PC-9 (cell line): ENCODE results near the gene DRD4. TPM values are rescaled to one million over a fixed set of nuclear protein-coding genes. Genes with fewer than 3 reads are reported as not detected.
A peak's percentile ranks its signal among the peaks of the same experiment; 100 is the strongest.

Experiments
- BruUV-seq: library from RNA; stranded (reverse); fragments of 400-500 nt; replicated peaks from 2 replicates; lab custom pipeline; 2021; lab: Mats Ljungman, UMichigan
- CTCF ChIA-PET: fragments of 300-600 bp; sonication (Branson Sonifier 250); formaldehyde crosslinking; loops from one replicate; lab custom pipeline; 2022; ENCODE audit warnings: antibody characterized with exemption; lab: Charles Lee
- POLR2A ChIA-PET: fragments of 300-600 bp; sonication (Branson Sonifier 250); formaldehyde crosslinking; loops from one replicate; lab custom pipeline; 2022; ENCODE audit warnings: antibody characterized with exemption; ENCODE audit not compliant: unreplicated experiment; lab: Charles Lee
- DNase-seq, 2 experiments: peaks; one replicate each; pipeline versions ENCODE4 v3.0.0 to v3.0.0-alpha.2; 2015 to 2022; ENCODE audit warnings: mixed read lengths in 1 of 2
- H2AFZ ChIP-seq: fragments of 200-600 bp; sonication (generic); 2 replicates; pipeline ENCODE4 v1.8.1; 2017; ENCODE audit warnings: antibody characterized with exemption
- H3F3A ChIP-seq: fragments of 200-600 bp; sonication (generic); 2 replicates; pipeline ENCODE4 v1.8.1; 2017; ENCODE audit warnings: antibody characterized with exemption, mild to moderate bottlenecking, low read depth; ENCODE audit not compliant: insufficient read depth
- H3K27ac ChIP-seq: fragments of 200-600 bp; sonication (generic); 2 replicates; pipeline ENCODE4 v1.6.1; 2016; ENCODE audit warnings: mixed run types
- H3K27me3 ChIP-seq: fragments of 200-600 bp; sonication (generic); 2 replicates; pipeline ENCODE4 v1.6.1; 2016; ENCODE audit warnings: low read depth, mixed run types; ENCODE audit not compliant: insufficient read depth
- H3K36me3 ChIP-seq: fragments of 200-600 bp; sonication (generic); 2 replicates; pipeline ENCODE4 v1.6.1; 2016; ENCODE audit warnings: low read depth, mixed run types
- H3K4me1 ChIP-seq: fragments of 200-600 bp; sonication (generic); replicated peaks from 2 replicates; pipeline ENCODE4 v1.6.1; 2016; ENCODE audit warnings: mixed run types; ENCODE audit not compliant: insufficient read depth
- H3K4me2 ChIP-seq: fragments of 200-600 bp; sonication (generic); 2 replicates; pipeline ENCODE4 v1.6.1; 2017; ENCODE audit warnings: mixed run types
- H3K4me3 ChIP-seq: fragments of 200-600 bp; sonication (generic); 2 replicates; pipeline ENCODE4 v1.6.1; 2016; ENCODE audit warnings: mixed run types
- H3K79me2 ChIP-seq: fragments of 200-600 bp; sonication (generic); 2 replicates; pipeline ENCODE4 v1.6.1; 2017; ENCODE audit warnings: low read depth, mixed run types
- H3K9me2 ChIP-seq: fragments of 200-600 bp; sonication (generic); 2 replicates; pipeline ENCODE4 v1.8.1; 2017; ENCODE audit warnings: mild to moderate bottlenecking; ENCODE audit not compliant: insufficient read depth
- H3K9me3 ChIP-seq: fragments of 200-600 bp; sonication (generic); 2 replicates; pipeline ENCODE4 v1.8.1; 2016; ENCODE audit warnings: low read depth; ENCODE audit not compliant: insufficient read depth
- H4K20me1 ChIP-seq: fragments of 200-600 bp; sonication (generic); 2 replicates; pipeline ENCODE4 v1.8.1; 2017; ENCODE audit not compliant: insufficient read depth
- CTCF ChIP-seq: fragments of 200-600 bp; sonication (generic); conservative IDR thresholded peaks from 2 replicates; pipeline ENCODE4 v1.6.1; 2017; ENCODE audit warnings: mixed run types, antibody characterized with exemption, mild to moderate bottlenecking, moderate library complexity
- EZH2 ChIP-seq: fragments of 200-600 bp; sonication (generic); IDR thresholded peaks from 2 replicates; pipeline ENCODE4 v1.8.0; 2017; ENCODE audit warnings: antibody characterized with exemption, low read depth
- intact Hi-C: fragments of 100-400 bp; cut with micrococcal nuclease; formaldehyde crosslinking; loops from one replicate; pipeline ENCODE4 v1.10.0; 2022; ENCODE audit not compliant: unreplicated experiment
- total RNA-seq: library from RNA; stranded (reverse); gene quantifications from 2 replicates; pipeline ENCODE4 v1.2.3, GENCODE V29; 2021

DRD4 gene
- total RNA-seq, 1 experiment from 2014 or later, result 0.35 TPM

GRCh38 chr11:611001-611996, 25.8 kb upstream of the DRD4 start:
- Histone ChIP-seq H3K4me1 (no peaks in the 10 kb centered on the region), H3K9me3 (no peaks in the 10 kb centered on the region), H3K27ac (no peak overlapping the region), H3F3A (peaks cover 12% of the 10 kb centered on the region), H3K4me2 (no peak overlapping the region), H3K36me3 (no peaks in the 10 kb centered on the region), H3K4me3 (no peak overlapping the region), H4K20me1 (peaks cover 7% of the 10 kb centered on the region), H2AFZ (no peak overlapping the region), H3K9me2 (no peaks in the 10 kb centered on the region), H3K79me2 (no peaks in the 10 kb centered on the region), H3K27me3 (no peaks in the 10 kb centered on the region)
- ChIA-PET POLR2A (no interaction called here), CTCF (no interaction called here)
- DNase-seq, result no peak
- no TSS peak for BruUV-seq
- TF ChIP-seq EZH2, result no peak
- no peak for TF ChIP-seq CTCF
- intact Hi-C loops, result no loop called here

- DNase-seq, result peak; percentile 31 to 61
- intact Hi-C loops, result loop anchor here (1.0 kb wide), 1 partner anchor 8 kb away; no protein-coding TSS in a partner anchor
- Histone ChIP-seq H3K9me2 (no peaks in the 10 kb centered on the region), H2AFZ (no peak overlapping the region), H4K20me1 (peaks cover 7% of the 10 kb centered on the region), H3K4me3 (no peak overlapping the region), H3K79me2 (no peaks in the 10 kb centered on the region), H3K27ac (no peak overlapping the region), H3K9me3 (no peaks in the 10 kb centered on the region), H3K36me3 (no peaks in the 10 kb centered on the region), H3F3A (peaks cover 13% of the 10 kb centered on the region), H3K4me2 (no peak overlapping the region), H3K4me1 (no peaks in the 10 kb centered on the region), H3K27me3 (no peaks in the 10 kb centered on the region)
- BruUV-seq, result no TSS peak
- ChIA-PET POLR2A (no interaction called here), CTCF (no interaction called here)
- TF ChIP-seq CTCF, result no peak; the same call in 1 of the 2 replicates
- no peak for TF ChIP-seq EZH2
Measured at GRCh38 chr11:612201-612960, 24.7 kb upstream of the DRD4 start.

- H4K20me1 ChIP-seq, result peaks cover 7% of the 10 kb centered on the region
- H3K4me2 ChIP-seq, result no peak overlapping the region
- DNase-seq, result no peak
- no peaks in the 10 kb centered on the region for H3K9me3 ChIP-seq
- no peak overlapping the region for H2AFZ ChIP-seq
- H3K79me2 ChIP-seq, result no peaks in the 10 kb centered on the region
- no peaks in the 10 kb centered on the region for H3K4me1 ChIP-seq
- CTCF ChIA-PET, result no interaction called here
- POLR2A ChIA-PET, result interaction anchor here (0.5 kb wide), 1 partner anchor 315 kb away, joined by 3 read pairs; no protein-coding TSS in a partner anchor
- BruUV-seq, result no TSS peak
- H3K9me2 ChIP-seq, result no peaks in the 10 kb centered on the region
- TF ChIP-seq CTCF (no peak), EZH2 (no peak)
- no peaks in the 10 kb centered on the region for H3K27me3 ChIP-seq
- intact Hi-C loops, result loop anchor here (1.0 kb wide), 1 partner anchor 7 kb away; no protein-coding TSS in a partner anchor
- no peak overlapping the region for H3K4me3 ChIP-seq
- no peaks in the 10 kb centered on the region for H3K36me3 ChIP-seq
- no peak overlapping the region for H3K27ac ChIP-seq
- peaks cover 13% of the 10 kb centered on the region for H3F3A ChIP-seq
Measured at GRCh38 chr11:612961-613300, 24.1 kb upstream of the DRD4 start.
